K562 (cell line): Measurements from ENCODE around the gene VWA7. TPM values are rescaled to one million over a fixed set of nuclear protein-coding genes. Genes with fewer than 3 reads are reported as not detected.

ENCODE experiments used
- ATAC-seq: fragments of 200-7000 bp; cut with Tn5 transposase; 3 replicates; pipeline ENCODE4 v1.9.1; 2020; ENCODE audit warnings: moderate library complexity
- BruUV-seq: library from RNA; stranded (reverse); fragments of 400-500 nt; replicated peaks from 2 replicates; lab custom pipeline; 2021; lab: Mats Ljungman, UMichigan
- CTCF ChIA-PET: fragments of 300-600 bp; formaldehyde crosslinking; extraction: SDS; loops from one replicate; lab custom pipeline; 2021; ENCODE audit warnings: low intra/inter-chr PET ratio; lab: Yijun Ruan, JAX
- POLR2A ChIA-PET: fragments of 300-600, 350-650 bp; sonication (Branson Sonifier 250); formaldehyde crosslinking; extraction: SDS; loops from one replicate; lab custom pipeline; 2021; ENCODE audit warnings: antibody characterized with exemption, inconsistent platforms; lab: Yijun Ruan, JAX
- DNase-seq, 4 experiments: peaks; one replicate each; pipeline versions ENCODE4 v3.0.0 to v3.0.0-alpha.2; 2011 to 2018; ENCODE audit warnings: low spot score in 3 of 4, mixed read lengths in 3 of 4; ENCODE audit errors: extremely low read depth in 1 of 4
- FAIRE-seq: peaks from 2 replicates; lab custom pipeline; 2011; peaks lifted over from hg19 to GRCh38; lab: Jason Lieb, UNC
- H2AFZ ChIP-seq: 2 replicates; pipeline ENCODE4 v1.6.0; 2011; ENCODE audit warnings: low read depth, low read length, control low read depth, inconsistent platforms
- H3K27ac ChIP-seq: fragments of 200-600 bp; 3 replicates; pipeline ENCODE4 v1.8.0; 2011; ENCODE audit warnings: low read depth, mild to moderate bottlenecking, control low read depth, inconsistent platforms, low read length, moderate library complexity, mixed read lengths; ENCODE audit errors: extremely low read depth
- H3K27me3 ChIP-seq, 2 experiments: fragments of 300-600 bp in 1 of 2; 2 replicates in 1 of 2; 3 replicates in 1 of 2; pipeline versions ENCODE4 v1.6.0 to v1.8.0; 2011; ENCODE audit warnings: inconsistent platforms in 2 of 2, low read length in 2 of 2, mild to moderate bottlenecking in 1 of 2, mixed read lengths in 1 of 2, moderate library complexity in 1 of 2; ENCODE audit not compliant: control insufficient read depth in 2 of 2, insufficient read depth in 2 of 2
- H3K36me3 ChIP-seq: fragments of 300-600 bp; 3 replicates; pipeline ENCODE4 v1.8.0; 2011; ENCODE audit warnings: mild to moderate bottlenecking, low read length, inconsistent platforms; ENCODE audit not compliant: control insufficient read depth, insufficient read depth
- H3K4me1 ChIP-seq, 2 experiments: fragments of 200-600 bp in 1 of 2; replicated peaks in 1 of 2; 2 replicates in 1 of 2; 3 replicates in 1 of 2; pipeline versions ENCODE4 v1.5.1 to v1.8.0; 2011; ENCODE audit warnings: inconsistent platforms in 2 of 2, low read length in 2 of 2, mild to moderate bottlenecking in 1 of 2, mixed read lengths in 1 of 2, moderate library complexity in 1 of 2; ENCODE audit not compliant: control insufficient read depth in 2 of 2, insufficient read depth in 2 of 2
- H3K4me2 ChIP-seq: 2 replicates; pipeline ENCODE4 v1.6.1; 2011; ENCODE audit warnings: low read length, control low read depth, inconsistent platforms, mixed read lengths; ENCODE audit not compliant: insufficient read depth
- H3K4me3 ChIP-seq: fragments of 200-600 bp; sonication (generic), shearing (Covaris generic); 2 replicates; pipeline ENCODE4 v1.5.1; 2016; ENCODE audit warnings: control low read depth, inconsistent platforms
- H3K79me2 ChIP-seq: fragments of 200-600 bp; 3 replicates; pipeline ENCODE4 v1.8.0; 2011; ENCODE audit warnings: low read length, inconsistent platforms; ENCODE audit not compliant: control insufficient read depth, insufficient read depth
- H3K9ac ChIP-seq, 2 experiments: 2 replicates each; pipeline versions ENCODE4 v1.6.0 to v1.6.1; 2011; ENCODE audit warnings: low read depth in 2 of 2, low read length in 2 of 2, control low read depth in 1 of 2, inconsistent platforms in 1 of 2, mild to moderate bottlenecking in 1 of 2, mixed read lengths in 1 of 2; ENCODE audit not compliant: insufficient read depth in 1 of 2
- H3K9me1 ChIP-seq: one replicate; pipeline ENCODE4 v1.6.0; 2011; ENCODE audit warnings: inconsistent platforms, mild to moderate bottlenecking, low read length, moderate library complexity; ENCODE audit not compliant: control insufficient read depth, insufficient read depth
- H3K9me3 ChIP-seq: replicated peaks from 2 replicates; pipeline ENCODE4 v1.5.1; 2011; ENCODE audit warnings: low read depth, low read length, inconsistent platforms; ENCODE audit not compliant: control insufficient read depth, insufficient read depth
- H4K20me1 ChIP-seq: replicated peaks from 2 replicates; pipeline ENCODE4 v1.6.1; 2011; ENCODE audit warnings: low read length, inconsistent platforms, mixed read lengths; ENCODE audit not compliant: control insufficient read depth, insufficient read depth
- ATF3 ChIP-seq, 2 experiments: fragments of 450-650 bp in 1 of 2; sonication (generic) in 1 of 2; formaldehyde crosslinking in 1 of 2; IDR thresholded peaks in 1 of 2; conservative IDR thresholded peaks in 1 of 2; 2 replicates each; pipeline versions ENCODE4 v1.6.1 to v1.8.1; 2016 to 2023; ENCODE audit warnings: mild to moderate bottlenecking in 2 of 2, moderate library complexity in 2 of 2, inconsistent platforms in 1 of 2, missing genetic modification reagents in 1 of 2
- ELF1 ChIP-seq: fragments of 200-800 bp; sonication (Bioruptor generic); IDR thresholded peaks from 2 replicates; pipeline ENCODE4 v1.6.1; 2016; ENCODE audit warnings: missing genetic modification characterization, missing compliant biosample characterization
- FOXP1 ChIP-seq: sonication (generic); formaldehyde crosslinking; IDR thresholded peaks from 2 replicates; pipeline ENCODE4 v1.8.0; 2022; ENCODE audit warnings: mild to moderate bottlenecking, missing genetic modification reagents
- HNRNPH1 ChIP-seq: fragments of 200-400 bp; formaldehyde crosslinking; optimal IDR thresholded peaks from 2 replicates; pipeline ENCODE3; 2017; ENCODE audit warnings: low read depth, mild to moderate bottlenecking, low read length, moderate library complexity
- ILK ChIP-seq: fragments of 450-650 bp; IDR thresholded peaks from 2 replicates; pipeline ENCODE4 v1.6.1; 2016; ENCODE audit warnings: missing genetic modification characterization, low read depth, mild to moderate bottlenecking, missing compliant biosample characterization, moderate library complexity, borderline replicate concordance
- POLR3A ChIP-seq: IDR thresholded peaks from 2 replicates; pipeline ENCODE4 v1.6.1; 2011; ENCODE audit warnings: borderline replicate concordance, mild to moderate bottlenecking, moderate library complexity; ENCODE audit not compliant: insufficient read length, insufficient read depth; ENCODE audit errors: extremely low read depth
- RFX7 ChIP-seq: fragments of 250-450 bp; sonication (Bioruptor Pico); IDR thresholded peaks from 2 replicates; pipeline ENCODE4 v1.5.1; 2021; ENCODE audit warnings: mild to moderate bottlenecking
- SAP30 ChIP-seq: fragments of 200-600 bp; sonication (generic); IDR thresholded peaks from 2 replicates; pipeline ENCODE4 v1.6.1; 2012; ENCODE audit warnings: borderline replicate concordance, low read depth, mild to moderate bottlenecking, moderate library complexity, low read length, control low read depth, inconsistent platforms; ENCODE audit not compliant: insufficient read depth, poor library complexity, severe bottlenecking
- SIX5 ChIP-seq, 2 experiments: IDR thresholded peaks; 2 replicates each; pipeline ENCODE4 v1.6.1; 2011; ENCODE audit warnings: low read length in 2 of 2, borderline replicate concordance in 1 of 2, low read depth in 1 of 2, mild to moderate bottlenecking in 1 of 2, moderate library complexity in 1 of 2; ENCODE audit not compliant: insufficient read depth in 1 of 2
- SRSF7 ChIP-seq: fragments of 200-400 bp; formaldehyde crosslinking; optimal IDR thresholded peaks from 2 replicates; pipeline ENCODE3; 2017; ENCODE audit warnings: mild to moderate bottlenecking, low read depth, low read length
- USF1 ChIP-seq: sonication (generic); formaldehyde crosslinking; IDR thresholded peaks from 2 replicates; pipeline ENCODE4 v1.9.0; 2022; ENCODE audit warnings: mild to moderate bottlenecking, missing genetic modification reagents
- ZC3H8 ChIP-seq: fragments of 450-650 bp; IDR thresholded peaks from 2 replicates; pipeline ENCODE4 v1.6.1; 2017
- ZFP36 ChIP-seq: fragments of 150-350 bp; IDR thresholded peaks from 2 replicates; pipeline ENCODE4 v1.6.1; 2018; ENCODE audit warnings: low read length, low read depth; ENCODE audit not compliant: partially characterized antibody
- ZNF143 ChIP-seq: sonication (generic); formaldehyde crosslinking; IDR thresholded peaks from 2 replicates; pipeline ENCODE4 v1.9.0; 2022; ENCODE audit warnings: mild to moderate bottlenecking, missing genetic modification reagents
- ZNF282 ChIP-seq: sonication (generic); formaldehyde crosslinking; IDR thresholded peaks from 2 replicates; pipeline ENCODE4 v1.8.1; 2023; ENCODE audit warnings: missing genetic modification reagents
- WGBS: fragments of 100-300 bp; shearing (Covaris generic); methylation state at CpG from one replicate; pipeline ENCODE4 v1.1.6; 2016; ENCODE audit warnings: low coverage, mixed read lengths; ENCODE audit not compliant: insufficient coverage; ENCODE audit errors: missing lambda C conversion rate; 5-methylcytosine and 5-hydroxymethylcytosine counted together
- in situ Hi-C: fragments of 300-500 bp; cut with MboI; formaldehyde crosslinking; loops from 4 replicates; pipeline ENCODE4 v1.15.0; 2018; ENCODE audit warnings: inconsistent platforms, mixed read lengths
- intact Hi-C: fragments of 100-400 bp; cut with micrococcal nuclease; formaldehyde crosslinking; loops from 2 replicates; pipeline ENCODE4 v1.14.2; 2022
- polyA plus RNA-seq, 8 experiments: library from polyadenylated mRNA; depleted of rRNA in 4 of 8; stranded (reverse) in 5 of 8; unstranded in 3 of 8; fragments of >200 nt; fragmentation: Nextera tagmentation in 2 of 8; fragmentation: Illumina TruSeq in 1 of 8; extraction: Ambion mirVana in 2 of 8; extraction: Trizol in 1 of 8; gene quantifications; 2 replicates each; pipeline versions ENCODE4 v1.2.1 to v1.2.3, GENCODE V29; 2011 to 2014; ENCODE audit warnings: inconsistent platforms in 1 of 8, missing spikeins in 1 of 8
- total RNA-seq, 7 experiments: library from RNA; depleted of rRNA in 6 of 7; stranded (reverse); fragments of >200 nt in 6 of 7; fragmentation: Illumina TruSeq in 2 of 7; extraction: Trizol in 2 of 7; gene quantifications; 2 replicates each; pipeline versions ENCODE4 v1.2.1 to v1.2.3, GENCODE V29; 2011 to 2021; ENCODE audit warnings: low replicate concordance in 1 of 7
- TF ChIP-seq, protein P1 (sequence below), 3 experiments: IDR thresholded peaks in 2 of 3; conservative IDR thresholded peaks in 1 of 3; 2 replicates each; pipeline ENCODE4 v1.5.1; 2011 to 2012; ENCODE audit warnings: low read length in 3 of 3, mild to moderate bottlenecking in 3 of 3, control low read depth in 2 of 3, improper control_type of control experiment in 1 of 3, inconsistent platforms in 1 of 3, low read depth in 1 of 3, mixed read lengths in 1 of 3, moderate library complexity in 1 of 3; ENCODE audit not compliant: insufficient read depth in 2 of 3
- TF ChIP-seq, protein P2 (sequence below): fragments of 450-650 bp; IDR thresholded peaks from 2 replicates; pipeline ENCODE4 v1.6.1; 2016; ENCODE audit warnings: low read depth, mild to moderate bottlenecking, moderate library complexity

The VWA7 gene
- total and polyA plus RNA-seq, 9 of the 15 experiments (the other 6 are each of a cell fraction or from before 2014, with no cell fraction given): 0.18 to 2.9 (median 0.95) TPM

- peaks cover 63% of the 10 kb centered on the region for H3K36me3 ChIP-seq
- BruUV-seq: no TSS peak
- FAIRE-seq: no peak
- ChIA-PET POLR2A (interaction anchor here (1.0 to 6.6 kb wide), 9 partner anchors 8 to 67 kb away, joined by 3 to 85 read pairs (median 7); partner anchors contain the start of genes CLIC1, HSPA1B, MSH5 and VWA7), CTCF (interaction anchor here (1.0 kb wide), 1 partner anchor 31 kb away, joined by 3 read pairs; no protein-coding TSS in a partner anchor)
- no peak overlapping the region for H2AFZ ChIP-seq
- no peaks in the 10 kb centered on the region for H3K9me3 ChIP-seq
- DNase-seq: no peak
- intact Hi-C loops: no loop called here
- no peak overlapping the region for H3K27ac ChIP-seq
- no peaks in the 10 kb centered on the region for H4K20me1 ChIP-seq
- H3K79me2 ChIP-seq: no peaks in the 10 kb centered on the region
- in situ Hi-C loops: no loop called here
- H3K4me2 ChIP-seq: no peak overlapping the region
- H3K9ac ChIP-seq: peak overlapping the region in 1 of 2 experiments; percentile 33; a peak in 2 of 4 replicates
- no peaks in the 10 kb centered on the region for H3K9me1 ChIP-seq
- ATAC-seq: no peak
- WGBS: 72% methylated on average over 5 of the region's 5 CpGs
- peaks cover 0 to 12% of the 10 kb centered on the region in 2 experiments; a peak in 3 of 5 replicates for H3K4me1 ChIP-seq
- no peaks in the 10 kb centered on the region for H3K27me3 ChIP-seq
- no peak overlapping the region for H3K4me3 ChIP-seq
- no peak for TF ChIP-seq FOXP1
- TF ChIP-seq HNRNPH1: no peak
- TF ChIP-seq ZFP36: no peak
- TF ChIP-seq ILK (tag): no peak
- no peak for TF ChIP-seq ELF1 (tag)
- TF ChIP-seq USF1: no peak
- TF ChIP-seq ZNF282 (CRISPR knock-in tag): 0 out of 2 replicates have a peak, but pooled peaks have one; percentile 55
- TF ChIP-seq ZNF143 (CRISPR knock-in tag): no peak
- TF ChIP-seq, protein P1, sequence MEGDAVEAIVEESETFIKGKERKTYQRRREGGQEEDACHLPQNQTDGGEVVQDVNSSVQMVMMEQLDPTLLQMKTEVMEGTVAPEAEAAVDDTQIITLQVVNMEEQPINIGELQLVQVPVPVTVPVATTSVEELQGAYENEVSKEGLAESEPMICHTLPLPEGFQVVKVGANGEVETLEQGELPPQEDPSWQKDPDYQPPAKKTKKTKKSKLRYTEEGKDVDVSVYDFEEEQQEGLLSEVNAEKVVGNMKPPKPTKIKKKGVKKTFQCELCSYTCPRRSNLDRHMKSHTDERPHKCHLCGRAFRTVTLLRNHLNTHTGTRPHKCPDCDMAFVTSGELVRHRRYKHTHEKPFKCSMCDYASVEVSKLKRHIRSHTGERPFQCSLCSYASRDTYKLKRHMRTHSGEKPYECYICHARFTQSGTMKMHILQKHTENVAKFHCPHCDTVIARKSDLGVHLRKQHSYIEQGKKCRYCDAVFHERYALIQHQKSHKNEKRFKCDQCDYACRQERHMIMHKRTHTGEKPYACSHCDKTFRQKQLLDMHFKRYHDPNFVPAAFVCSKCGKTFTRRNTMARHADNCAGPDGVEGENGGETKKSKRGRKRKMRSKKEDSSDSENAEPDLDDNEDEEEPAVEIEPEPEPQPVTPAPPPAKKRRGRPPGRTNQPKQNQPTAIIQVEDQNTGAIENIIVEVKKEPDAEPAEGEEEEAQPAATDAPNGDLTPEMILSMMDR (IDR thresholded peaks at IDR 0.05 in 2 of 3, conservative IDR thresholded peaks at IDR 0.05 in 1 of 3; ENCODE audit: insufficient read depth in 2 of 3, low read depth in 1 of 3, low read length in 3 of 3): peak in 1 of 3 experiments; percentile 9; a peak in 1 of 6 replicates
- TF ChIP-seq SAP30: no peak
- TF ChIP-seq SIX5 (IDR thresholded peaks at IDR 0.05; ENCODE audit: borderline replicate concordance in 1 of 2, insufficient read depth in 1 of 2, low read depth in 1 of 2, low read length in 2 of 2): no peak
- no peak for TF ChIP-seq RFX7
- no peak for TF ChIP-seq SRSF7
- no peak for TF ChIP-seq ZC3H8
- no peak for TF ChIP-seq POLR3A
- TF ChIP-seq, protein P2, sequence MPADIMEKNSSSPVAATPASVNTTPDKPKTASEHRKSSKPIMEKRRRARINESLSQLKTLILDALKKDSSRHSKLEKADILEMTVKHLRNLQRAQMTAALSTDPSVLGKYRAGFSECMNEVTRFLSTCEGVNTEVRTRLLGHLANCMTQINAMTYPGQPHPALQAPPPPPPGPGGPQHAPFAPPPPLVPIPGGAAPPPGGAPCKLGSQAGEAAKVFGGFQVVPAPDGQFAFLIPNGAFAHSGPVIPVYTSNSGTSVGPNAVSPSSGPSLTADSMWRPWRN: no peak
- no peak for TF ChIP-seq ATF3 (IDR thresholded peaks at IDR 0.05)
- TF ChIP-seq ATF3 (CRISPR knock-in tag; conservative IDR thresholded peaks at IDR 0.05): no peak
Observed at GRCh38 chr6:31760790-31761189, 16.3 kb downstream of the VWA7 start.
